ENCODE data around the gene SORBS1. TPM values are rescaled to one million over a fixed set of nuclear protein-coding genes. Genes with fewer than 3 reads are reported as not detected.
A peak's percentile ranks its signal among the peaks of the same experiment; 100 is the strongest.

The SORBS1 gene
- total and polyA plus RNA-seq, 5 experiments from 2014 or later, result 0.25 to 1.7 (median 0.49) TPM

DNA sequence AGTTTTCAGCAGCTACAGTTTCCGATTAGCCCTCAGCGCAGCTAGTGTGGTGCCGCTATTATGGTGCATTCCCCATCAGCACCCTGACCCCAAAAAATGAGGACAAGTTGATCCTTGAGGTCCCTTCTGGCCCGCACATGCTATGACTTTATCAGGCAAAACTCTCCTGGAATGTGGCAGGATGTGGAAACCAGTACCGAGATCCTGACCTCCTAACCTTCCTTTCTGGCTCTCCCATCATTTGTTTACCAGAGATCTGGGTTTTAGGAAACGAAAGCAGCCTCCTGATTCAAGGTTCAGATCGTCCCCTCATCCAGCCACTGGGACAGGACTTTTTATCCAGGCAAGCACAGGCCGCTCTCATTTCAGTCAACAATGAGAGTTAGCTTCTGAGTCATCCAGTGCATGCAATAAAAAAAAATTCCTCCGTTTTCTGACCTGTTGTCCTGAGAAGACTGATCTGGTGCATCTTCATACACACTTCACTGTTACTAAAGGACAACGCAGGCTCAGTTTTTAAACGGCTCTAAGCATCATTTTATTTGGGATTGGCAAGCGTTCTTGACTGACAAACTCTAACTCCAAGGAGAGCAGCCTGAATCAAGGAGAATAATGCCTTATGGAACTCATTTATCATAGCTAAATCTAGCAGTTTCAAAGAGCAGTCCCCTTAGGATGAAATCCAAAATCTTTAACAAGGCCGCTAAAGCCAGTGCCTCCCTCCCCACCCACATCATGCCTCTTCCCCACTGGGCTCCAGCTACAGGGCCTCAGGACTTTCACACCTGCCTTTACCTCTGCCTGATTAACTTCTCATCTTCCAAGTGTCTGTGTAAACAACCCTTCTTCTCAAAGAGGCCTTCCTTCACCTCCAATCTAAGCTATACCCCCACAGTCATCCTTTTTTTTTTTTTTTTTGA, 287.5 kb downstream of the SORBS1 start:
- ATAC-seq, result no peak
- H3K27me3 Mint-ChIP-seq, result peaks cover 0 to 10% (median 3%) of the 10 kb centered on the region in 5 donors
- no peaks in the 10 kb centered on the region for H3K9me3 Mint-ChIP-seq
- no peaks in the 10 kb centered on the region for H3K36me3 Mint-ChIP-seq
- POLR2A ChIA-PET, result no interaction called here
- H3K4me1 Mint-ChIP-seq, result peaks cover 0 to 14% (median 0%) of the 10 kb centered on the region in 4 donors
- no peak overlapping the region for H3K27ac Mint-ChIP-seq
- no peak overlapping the region for H3K4me3 Mint-ChIP-seq
- no peak for DNase-seq

DNA sequence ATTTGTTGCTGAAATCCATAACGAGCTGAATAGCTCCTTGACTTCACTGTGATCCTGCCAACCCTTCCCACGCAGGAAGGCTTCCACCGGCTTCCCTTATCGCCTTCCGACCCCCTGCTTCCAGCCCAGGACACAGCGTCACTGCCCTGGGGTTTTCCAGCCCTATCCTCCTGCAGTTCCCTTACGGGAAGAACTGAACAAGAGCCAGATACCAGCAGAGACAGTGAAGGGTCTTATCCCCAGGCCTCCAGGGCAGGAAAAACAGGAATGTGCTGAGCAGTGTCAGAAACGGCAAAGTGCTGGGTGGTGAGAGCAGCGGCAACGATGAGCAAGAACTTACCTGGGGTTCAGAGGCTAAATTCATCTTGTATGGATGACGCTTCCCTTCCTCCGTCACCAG, 292.7 kb downstream of the SORBS1 start:
- Mint-ChIP-seq H3K9me3 (no peaks in the 10 kb centered on the region), H3K27ac (peak overlapping the region in 1 of 10 donors; percentile 34), H3K4me3 (no peak overlapping the region), H3K4me1 (peaks cover 0 to 11% (median 0%) of the 10 kb centered on the region in 4 donors), H3K27me3 (peaks cover 0 to 8% (median 0%) of the 10 kb centered on the region in 5 donors), H3K36me3 (no peaks in the 10 kb centered on the region)
- POLR2A ChIA-PET, result no interaction called here
- ATAC-seq (no peak), DNase-seq (no peak)

DNA sequence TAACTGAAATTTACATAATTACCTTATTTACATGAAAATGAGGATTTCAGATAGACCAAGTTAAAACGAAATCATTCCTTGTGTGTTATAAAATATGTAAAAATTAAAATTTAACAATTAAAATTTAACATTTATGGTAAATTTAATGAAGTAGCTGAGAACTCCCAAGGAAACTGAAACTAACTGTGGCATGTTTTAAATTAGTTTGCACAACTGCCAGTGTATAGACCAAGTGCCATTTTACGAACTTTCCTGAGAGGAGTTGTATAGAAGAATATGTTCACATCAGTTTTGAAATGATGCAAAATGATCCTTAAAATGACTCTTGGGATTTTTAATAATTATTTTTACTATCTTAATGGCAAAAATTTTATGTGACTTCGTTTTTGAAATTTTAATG, 293.9 kb downstream of the SORBS1 start:
- H3K27me3 Mint-ChIP-seq, result peaks cover 0 to 9% (median 3%) of the 10 kb centered on the region in 5 donors
- no peak for ATAC-seq

DNA sequence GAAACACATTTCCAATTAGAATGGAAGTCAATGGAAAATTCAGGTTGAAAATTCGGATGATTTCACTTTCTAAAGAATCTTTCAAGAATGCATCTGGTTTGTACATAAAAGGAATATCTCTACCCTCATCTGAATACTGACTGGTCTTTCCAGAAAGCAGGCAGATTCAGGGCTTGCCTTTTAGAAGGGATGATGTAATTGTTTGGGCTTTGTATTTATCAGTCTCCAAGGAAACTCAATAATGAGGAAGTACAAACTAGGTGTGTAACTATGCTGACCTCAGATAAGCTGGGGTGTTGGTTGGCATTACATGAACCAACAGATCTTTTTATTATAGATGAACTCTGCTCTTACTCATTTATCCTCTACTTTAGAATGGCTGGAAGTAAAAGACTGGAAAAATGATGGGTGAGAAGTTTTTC, 294.5 kb downstream of the SORBS1 start:
- POLR2A ChIA-PET, result no interaction called here
- no peak for DNase-seq
- peak in 1 of 2 donors; percentile 44 for ATAC-seq
- Mint-ChIP-seq H3K4me3 (no peak overlapping the region), H3K9me3 (no peaks in the 10 kb centered on the region), H3K27me3 (peaks cover 0 to 9% (median 4%) of the 10 kb centered on the region in 5 donors), H3K27ac (peak overlapping the region in 1 of 10 donors; percentile 17), H3K4me1 (peaks cover 0 to 15% (median 0%) of the 10 kb centered on the region in 4 donors), H3K36me3 (no peaks in the 10 kb centered on the region)

More for the DNA sequence above, 293.9 kb downstream of the SORBS1 start:
- Mint-ChIP-seq H3K36me3 (no peaks in the 10 kb centered on the region), H3K4me3 (no peak overlapping the region), H3K9me3 (no peaks in the 10 kb centered on the region), H3K4me1 (peaks cover 0 to 15% (median 0%) of the 10 kb centered on the region in 4 donors), H3K27ac (peak overlapping the region in 1 of 10 donors; percentile 17)
- DNase-seq, result no peak
- POLR2A ChIA-PET, result no interaction called here

DNA sequence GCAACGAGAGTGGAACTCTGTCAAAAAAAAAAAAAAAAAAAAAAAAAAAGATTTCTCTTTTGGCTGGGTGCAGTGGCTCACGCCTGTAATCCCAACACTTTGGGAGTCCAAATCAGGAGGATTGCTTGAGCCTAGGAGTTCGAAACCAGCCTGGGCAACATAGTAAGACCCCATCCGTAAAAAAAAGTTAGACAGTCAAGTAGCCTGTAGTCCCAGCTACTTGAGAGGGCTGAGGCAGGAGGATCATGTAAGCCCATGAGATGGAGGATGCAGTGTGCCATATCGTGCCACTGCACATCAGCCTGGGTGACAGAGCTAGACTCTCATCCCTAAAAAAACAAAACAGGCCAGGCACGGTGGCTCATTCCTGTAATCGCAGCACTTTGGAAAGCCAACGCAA, 295.6 kb downstream of the SORBS1 start:
- no peak for ATAC-seq
- no peak for DNase-seq
- H3K4me3 Mint-ChIP-seq, result no peak overlapping the region
- POLR2A ChIA-PET, result no interaction called here
- H3K27ac Mint-ChIP-seq, result no peak overlapping the region
- peaks cover 0 to 15% (median 0%) of the 10 kb centered on the region in 4 donors for H3K4me1 Mint-ChIP-seq
- H3K27me3 Mint-ChIP-seq, result peaks cover 0 to 9% (median 4%) of the 10 kb centered on the region in 5 donors
- H3K36me3 Mint-ChIP-seq, result no peaks in the 10 kb centered on the region
- H3K9me3 Mint-ChIP-seq, result no peaks in the 10 kb centered on the region

DNA sequence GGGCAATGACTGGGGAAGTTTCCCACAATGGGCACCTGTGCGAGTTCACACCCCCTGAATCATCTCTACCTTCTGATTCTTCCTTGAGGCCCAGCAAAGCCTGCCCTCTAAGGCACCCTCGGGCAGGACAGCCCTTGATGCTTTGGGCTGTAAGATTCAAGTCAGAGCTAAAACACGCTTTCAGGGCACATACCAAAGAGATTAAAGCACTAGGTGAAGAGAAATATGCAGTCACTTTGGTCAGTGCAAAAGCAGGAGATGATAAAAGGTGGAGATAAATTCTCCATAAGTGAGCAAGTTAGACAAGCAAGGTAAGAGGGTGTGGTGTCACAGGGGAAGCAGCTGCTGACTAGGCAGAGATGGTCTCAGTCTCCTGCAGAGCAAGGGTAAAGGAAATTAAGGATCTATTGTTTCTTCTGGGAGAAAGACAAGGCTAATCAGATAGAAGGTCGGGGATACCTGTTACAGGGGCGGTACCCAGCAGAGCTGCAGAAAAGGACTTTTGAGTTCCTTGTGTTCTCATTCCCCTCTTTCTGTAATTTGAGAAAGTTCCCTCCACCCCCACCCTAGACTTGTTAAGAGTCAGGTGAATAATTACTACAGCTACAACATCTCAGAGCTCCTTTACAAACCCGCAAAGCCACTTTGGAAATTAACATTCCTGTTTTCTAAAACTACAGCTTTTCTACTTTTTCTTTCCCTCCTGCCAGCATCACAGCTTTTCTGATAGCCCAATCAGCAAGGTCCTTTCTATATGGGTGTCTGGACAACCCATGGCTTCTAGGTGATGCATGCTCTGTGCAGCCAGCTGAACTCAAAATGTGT, 296.7 kb downstream of the SORBS1 start:
- peak overlapping the region in 1 of 10 donors; percentile 35 for H3K27ac Mint-ChIP-seq
- ATAC-seq, result no peak

DNA sequence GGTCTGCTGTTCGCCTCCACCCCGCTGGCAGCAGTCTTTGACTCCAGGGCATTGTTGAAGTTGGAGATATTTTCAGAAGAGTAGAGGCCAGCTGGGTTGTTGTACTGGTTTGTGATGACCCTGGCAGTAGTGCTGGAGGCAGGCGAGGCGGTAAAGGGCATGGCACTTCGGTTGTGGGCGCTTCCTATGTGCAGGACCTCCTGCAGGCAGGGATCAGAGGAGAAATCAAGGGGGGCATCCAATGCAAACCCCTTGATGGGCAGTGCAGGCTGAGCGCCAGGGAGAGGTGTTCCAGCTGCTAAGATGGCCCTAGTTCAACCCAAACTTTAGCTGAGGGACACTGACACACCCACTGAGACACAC, 297.3 kb downstream of the SORBS1 start:
- no peak for DNase-seq
- no peak for ATAC-seq
- Mint-ChIP-seq H3K4me1 (peaks cover 0 to 15% (median 0%) of the 10 kb centered on the region in 4 donors), H3K4me3 (no peak overlapping the region), H3K27me3 (peaks cover 0 to 9% (median 4%) of the 10 kb centered on the region in 5 donors), H3K27ac (peak overlapping the region in 2 of 10 donors; percentile 36 to 70), H3K9me3 (no peaks in the 10 kb centered on the region), H3K36me3 (no peaks in the 10 kb centered on the region)
- POLR2A ChIA-PET, result no interaction called here

More for the DNA sequence above, 296.7 kb downstream of the SORBS1 start:
- no peak overlapping the region for H3K4me3 Mint-ChIP-seq
- no peaks in the 10 kb centered on the region for H3K36me3 Mint-ChIP-seq
- POLR2A ChIA-PET, result no interaction called here
- no peaks in the 10 kb centered on the region for H3K9me3 Mint-ChIP-seq
- H3K27me3 Mint-ChIP-seq, result peaks cover 0 to 9% (median 4%) of the 10 kb centered on the region in 5 donors
- peaks cover 0 to 15% (median 0%) of the 10 kb centered on the region in 4 donors for H3K4me1 Mint-ChIP-seq
- DNase-seq, result no peak

DNA sequence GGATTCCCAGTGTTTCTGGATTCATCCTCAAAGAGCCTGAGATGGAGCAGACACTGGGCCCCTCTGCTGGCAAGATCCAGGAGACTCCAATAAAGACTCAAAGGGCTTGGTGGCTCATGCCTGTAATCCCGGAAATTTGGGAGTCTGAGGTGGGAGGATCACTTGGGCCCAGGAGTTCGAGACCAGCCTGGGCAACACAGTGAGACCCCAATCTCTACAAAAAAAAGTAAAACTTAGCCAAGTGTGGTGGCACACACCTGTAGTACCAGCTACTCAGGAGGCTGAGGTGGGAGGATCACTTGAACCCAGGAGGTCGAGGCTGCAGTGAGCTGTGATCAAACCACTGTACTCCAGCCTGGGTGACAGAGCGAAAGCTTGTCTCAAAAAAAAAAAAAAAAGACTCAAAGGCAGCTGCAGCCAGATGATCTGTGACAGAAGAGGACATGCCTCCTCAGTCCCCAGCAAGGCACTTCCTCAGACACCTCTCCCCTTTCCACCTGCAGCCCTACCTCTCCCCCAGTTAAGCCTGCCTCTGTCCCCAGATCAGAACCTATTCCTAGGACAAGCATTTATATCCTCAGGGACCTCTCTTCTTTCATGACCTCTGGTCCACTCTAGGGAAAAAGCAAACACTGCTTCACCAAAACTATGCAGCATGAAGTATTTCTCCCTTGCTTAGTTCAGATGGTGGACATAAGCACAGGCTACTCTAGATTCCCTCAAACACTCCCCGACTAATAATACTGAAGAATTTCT, 298.2 kb downstream of the SORBS1 start:
- no peak overlapping the region for H3K4me3 Mint-ChIP-seq
- DNase-seq, result no peak
- H3K27ac Mint-ChIP-seq, result no peak overlapping the region
- H3K27me3 Mint-ChIP-seq, result peaks cover 0 to 10% (median 4%) of the 10 kb centered on the region in 5 donors
- POLR2A ChIA-PET, result no interaction called here
- H3K36me3 Mint-ChIP-seq, result no peaks in the 10 kb centered on the region
- no peak for ATAC-seq
- H3K9me3 Mint-ChIP-seq, result no peaks in the 10 kb centered on the region
- peaks cover 0 to 15% (median 0%) of the 10 kb centered on the region in 4 donors for H3K4me1 Mint-ChIP-seq

DNA sequence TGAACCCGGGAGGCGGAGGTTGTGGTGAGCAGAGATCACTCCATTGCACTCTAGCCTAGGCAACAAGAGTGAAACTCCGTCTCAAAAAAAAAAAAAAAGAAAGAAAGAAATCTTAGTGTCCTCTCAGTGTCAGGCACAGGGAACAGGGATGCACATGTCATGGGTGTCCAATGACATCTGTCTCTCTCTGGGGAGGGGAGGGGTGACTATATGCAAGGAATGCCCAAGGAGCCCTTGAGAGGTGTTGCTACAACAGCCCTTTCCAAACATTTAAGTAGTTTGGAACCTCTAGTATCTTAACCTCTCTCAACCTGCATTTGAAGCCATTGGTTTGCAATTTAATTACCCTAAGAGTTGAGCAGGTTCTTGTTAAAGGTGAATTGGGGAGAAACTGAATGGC, 299.2 kb downstream of the SORBS1 start:
- Mint-ChIP-seq H3K27me3 (peaks cover 0 to 15% (median 4%) of the 10 kb centered on the region in 5 donors), H3K4me1 (peaks cover 0 to 14% (median 0%) of the 10 kb centered on the region in 4 donors), H3K27ac (no peak overlapping the region), H3K4me3 (no peak overlapping the region), H3K36me3 (no peaks in the 10 kb centered on the region), H3K9me3 (no peaks in the 10 kb centered on the region)
- ATAC-seq (no peak), DNase-seq (no peak)
- POLR2A ChIA-PET, result no interaction called here

Other genes with a start within 250 kb of the SORBS1 start
- gene ALDH18A1, start 95.3 kb upstream of the SORBS1 start, total RNA-seq, result 10 to 100 TPM; 24.3 to 30.8 TPM
- 10 to 100 TPM; 48.5 to 61.4 (median 53.1) TPM for gene ALDH18A1, start 95.3 kb upstream of the SORBS1 start, polyA plus RNA-seq
- 10 to 100 TPM; 23.7 to 24.6 TPM for gene TCTN3, start 132.6 kb upstream of the SORBS1 start, total RNA-seq
- 10 to 100 TPM; 48.8 to 65.7 (median 54.9) TPM for gene TCTN3, start 132.6 kb upstream of the SORBS1 start, polyA plus RNA-seq
- 1 to 10 TPM; 1.4 to 1.6 TPM for gene ENTPD1, start 194.8 kb upstream of the SORBS1 start, total RNA-seq
- under 1 TPM; 0.16 to 0.25 (median 0.17) TPM for gene ENTPD1, start 194.8 kb upstream of the SORBS1 start, polyA plus RNA-seq